ENCODE measurements around the gene WDR82. TPM values are rescaled to one million over a fixed set of nuclear protein-coding genes. Genes with fewer than 3 reads are reported as not detected.

The WDR82 gene
- total and polyA plus RNA-seq, 12 donors = 23.8 to 84.0 (median 54.4) TPM

DNA sequence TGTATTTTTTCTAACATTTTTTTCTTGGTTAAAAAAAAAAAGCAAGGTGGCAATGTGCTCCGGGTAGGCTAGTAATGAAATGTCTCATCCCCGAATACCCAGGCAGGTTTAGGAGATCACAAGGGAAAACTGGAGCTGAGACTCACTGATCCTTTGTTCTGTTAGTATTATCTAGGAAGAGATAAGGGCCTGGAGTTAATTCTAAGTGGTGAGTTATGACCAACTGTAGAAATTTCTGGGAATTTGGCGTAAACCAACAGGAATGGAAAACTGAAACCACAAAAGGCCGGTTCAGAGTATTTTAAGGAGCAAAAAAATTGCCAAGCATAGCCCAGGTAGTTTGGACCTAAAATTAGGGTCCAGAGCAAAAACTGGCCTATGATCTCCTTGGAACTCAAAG lies 20.5 kb downstream of the WDR82 start:
- peak overlapping the region in 2 of 5 donors; percentile 11 to 36 for H3K27ac ChIP-seq
- H3K36me3 ChIP-seq (replicated peaks in 1 of 2) = peaks cover 0 to 99% of the 10 kb centered on the region in 2 donors
- H3K27me3 ChIP-seq = no peaks in the 10 kb centered on the region
- TF ChIP-seq, protein P1, sequence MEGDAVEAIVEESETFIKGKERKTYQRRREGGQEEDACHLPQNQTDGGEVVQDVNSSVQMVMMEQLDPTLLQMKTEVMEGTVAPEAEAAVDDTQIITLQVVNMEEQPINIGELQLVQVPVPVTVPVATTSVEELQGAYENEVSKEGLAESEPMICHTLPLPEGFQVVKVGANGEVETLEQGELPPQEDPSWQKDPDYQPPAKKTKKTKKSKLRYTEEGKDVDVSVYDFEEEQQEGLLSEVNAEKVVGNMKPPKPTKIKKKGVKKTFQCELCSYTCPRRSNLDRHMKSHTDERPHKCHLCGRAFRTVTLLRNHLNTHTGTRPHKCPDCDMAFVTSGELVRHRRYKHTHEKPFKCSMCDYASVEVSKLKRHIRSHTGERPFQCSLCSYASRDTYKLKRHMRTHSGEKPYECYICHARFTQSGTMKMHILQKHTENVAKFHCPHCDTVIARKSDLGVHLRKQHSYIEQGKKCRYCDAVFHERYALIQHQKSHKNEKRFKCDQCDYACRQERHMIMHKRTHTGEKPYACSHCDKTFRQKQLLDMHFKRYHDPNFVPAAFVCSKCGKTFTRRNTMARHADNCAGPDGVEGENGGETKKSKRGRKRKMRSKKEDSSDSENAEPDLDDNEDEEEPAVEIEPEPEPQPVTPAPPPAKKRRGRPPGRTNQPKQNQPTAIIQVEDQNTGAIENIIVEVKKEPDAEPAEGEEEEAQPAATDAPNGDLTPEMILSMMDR (IDR thresholded peaks at IDR 0.05) = no peak
- no peak for TF ChIP-seq POLR2A (IDR thresholded peaks at IDR 0.05)
- H3K4me3 ChIP-seq = no peak overlapping the region
- H3K9me3 ChIP-seq (replicated peaks in 1 of 3) = no peaks in the 10 kb centered on the region
- H3K4me1 ChIP-seq (replicated peaks in 1 of 2) = peaks cover 10 to 15% of the 10 kb centered on the region in 2 donors
- 75 to 78% (median 76%) methylated on average over 4 of the region's 4 CpGs for WGBS, 4 donors
- intact Hi-C loops (cut with DNase I) = no loop called here
- DNase-seq = peak in 1 of 7 donors; percentile 4

DNA sequence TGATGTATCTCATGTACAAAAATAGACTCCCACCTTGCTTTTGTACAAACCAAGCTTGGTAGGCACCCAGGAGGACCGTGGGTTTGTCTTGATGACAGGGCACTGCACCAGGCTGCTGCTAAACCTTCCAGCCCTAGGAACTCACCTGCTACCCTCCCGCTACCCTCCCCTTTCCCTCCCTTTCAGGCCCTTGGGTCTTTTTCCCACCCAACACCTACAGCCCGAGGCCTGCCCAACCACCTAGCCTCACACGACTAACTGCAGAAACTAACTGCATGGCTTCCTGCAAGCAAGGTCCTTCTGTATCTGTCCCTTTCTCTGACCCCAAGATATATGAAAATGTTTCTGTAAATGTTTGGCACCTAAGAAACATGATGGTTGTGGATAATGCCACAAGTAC lies 21.8 kb downstream of the WDR82 start:
- Histone ChIP-seq H3K36me3 (replicated peaks in 1 of 2) (peaks cover 0 to 93% of the 10 kb centered on the region in 2 donors), H3K4me1 (replicated peaks in 1 of 2) (peaks cover 10 to 15% of the 10 kb centered on the region in 2 donors)
- 82 to 88% (median 85%) methylated on average over 4 of the region's 4 CpGs for WGBS, 4 donors

DNA sequence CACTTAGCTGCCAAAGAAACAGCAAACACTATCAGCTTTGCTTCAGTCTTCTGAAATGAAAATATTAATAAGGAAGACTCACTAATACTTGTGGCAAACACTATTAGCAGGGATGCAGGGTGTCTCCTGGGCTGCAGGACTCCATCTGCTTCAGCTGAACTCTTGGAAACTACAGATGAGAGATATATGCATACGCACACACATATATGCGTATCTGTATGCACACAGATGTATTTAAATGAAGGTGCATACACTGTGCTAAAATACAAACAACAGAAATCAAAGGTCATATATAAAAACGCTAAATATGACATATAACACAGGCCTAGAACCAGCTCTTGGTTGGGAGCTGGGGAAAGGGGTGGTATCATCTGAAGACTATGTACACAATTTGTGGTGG lies 22.3 kb downstream of the WDR82 start:
- peaks cover 10 to 15% of the 10 kb centered on the region in 2 donors for H3K4me1 ChIP-seq (replicated peaks in 1 of 2)
- no peaks in the 10 kb centered on the region for H3K9me3 ChIP-seq (replicated peaks in 1 of 3)
- no peak for DNase-seq
- 82 to 88% (median 85%) methylated on average over 3 of the region's 3 CpGs for WGBS, 4 donors
- no peaks in the 10 kb centered on the region for H3K27me3 ChIP-seq
- peaks cover 0 to 93% of the 10 kb centered on the region in 2 donors for H3K36me3 ChIP-seq (replicated peaks in 1 of 2)
- intact Hi-C loops (cut with DNase I) = no loop called here
- no peak overlapping the region for H3K4me3 ChIP-seq
- H3K27ac ChIP-seq = no peak overlapping the region
- TF ChIP-seq POLR2A (IDR thresholded peaks at IDR 0.05) = no peak
- TF ChIP-seq, protein P1 (IDR thresholded peaks at IDR 0.05) = no peak

More for the DNA sequence above, 21.8 kb downstream of the WDR82 start:
- H3K9me3 ChIP-seq (replicated peaks in 1 of 3) = no peaks in the 10 kb centered on the region
- H3K27ac ChIP-seq = no peak overlapping the region
- intact Hi-C loops (cut with DNase I) = no loop called here
- no peaks in the 10 kb centered on the region for H3K27me3 ChIP-seq
- H3K4me3 ChIP-seq = no peak overlapping the region
- DNase-seq = peak in 3 of 7 donors; percentile 11 to 36 (median 20)
- no peak for TF ChIP-seq POLR2A (IDR thresholded peaks at IDR 0.05)
- TF ChIP-seq, protein P1 (IDR thresholded peaks at IDR 0.05) = no peak

DNA sequence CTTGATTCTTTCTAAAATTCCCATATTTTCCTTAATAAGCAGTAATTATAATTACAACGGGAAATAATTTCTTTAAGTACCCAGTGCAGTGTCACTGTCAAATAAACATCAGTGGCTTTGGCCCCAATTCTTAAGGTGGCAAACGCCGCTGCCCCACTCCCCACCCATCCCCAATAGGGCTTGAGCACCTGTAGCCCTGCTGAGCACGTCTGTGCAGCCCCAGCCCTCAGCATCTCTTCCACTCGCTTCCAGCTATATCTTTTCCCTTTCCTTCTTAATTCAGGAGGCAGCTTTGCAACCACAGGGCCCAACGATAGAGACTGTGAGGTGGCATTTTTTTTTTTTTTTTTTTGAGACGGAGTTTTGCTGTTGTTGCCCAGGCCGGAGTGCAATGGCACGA lies 23.8 kb downstream of the WDR82 start:
- peaks cover 0 to 88% of the 10 kb centered on the region in 2 donors for H3K36me3 ChIP-seq (replicated peaks in 1 of 2)
- intact Hi-C loops (cut with DNase I) = no loop called here
- no peak overlapping the region for H3K27ac ChIP-seq
- peaks cover 10 to 14% of the 10 kb centered on the region in 2 donors for H3K4me1 ChIP-seq (replicated peaks in 1 of 2)
- H3K27me3 ChIP-seq = no peaks in the 10 kb centered on the region
- H3K4me3 ChIP-seq = no peak overlapping the region
- TF ChIP-seq POLR2A (IDR thresholded peaks at IDR 0.05) = no peak
- TF ChIP-seq, protein P1 (IDR thresholded peaks at IDR 0.05) = no peak
- WGBS, 4 donors = 82 to 86% (median 85%) methylated on average over 9 of the region's 9 CpGs
- peak in 3 of 7 donors; percentile 1 to 39 (median 19) for DNase-seq
- no peaks in the 10 kb centered on the region for H3K9me3 ChIP-seq (replicated peaks in 1 of 3)

Data from adrenal gland (tissue), 12 donors.